Measurements from ENCODE around the gene PIWIL4.

Gene PIWIL4

DNA sequence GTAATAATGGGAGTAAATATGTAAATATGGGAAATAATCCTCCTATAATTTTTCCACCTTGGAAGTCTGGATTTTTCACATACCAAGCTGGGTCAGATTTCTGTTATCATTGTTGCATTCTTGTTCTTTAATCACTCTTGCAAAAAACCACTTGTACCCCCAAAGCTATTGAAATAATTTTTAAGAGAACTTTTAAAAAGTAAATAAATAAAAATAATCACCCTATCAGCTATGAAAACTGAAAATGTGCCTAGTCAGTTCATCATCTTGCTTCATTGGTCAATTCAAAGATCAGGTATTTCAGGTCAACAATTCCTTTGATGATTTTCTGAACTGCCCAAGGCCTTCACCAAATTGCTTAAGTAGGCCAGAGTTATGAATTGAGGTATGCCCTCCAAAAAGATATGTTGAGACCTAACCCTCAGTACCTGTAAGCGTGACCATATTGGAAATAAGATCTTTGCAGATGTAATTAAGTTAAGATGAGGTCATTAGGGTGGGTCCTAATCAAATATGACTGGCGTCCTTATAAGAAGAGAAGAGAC, 95.8 kb downstream of the PIWIL4 start:
- FAIRE-seq (no peak), DNase-seq (ENCODE audit: insufficient read length, low spot score) (no peak)
- TF ChIP-seq, protein P1, sequence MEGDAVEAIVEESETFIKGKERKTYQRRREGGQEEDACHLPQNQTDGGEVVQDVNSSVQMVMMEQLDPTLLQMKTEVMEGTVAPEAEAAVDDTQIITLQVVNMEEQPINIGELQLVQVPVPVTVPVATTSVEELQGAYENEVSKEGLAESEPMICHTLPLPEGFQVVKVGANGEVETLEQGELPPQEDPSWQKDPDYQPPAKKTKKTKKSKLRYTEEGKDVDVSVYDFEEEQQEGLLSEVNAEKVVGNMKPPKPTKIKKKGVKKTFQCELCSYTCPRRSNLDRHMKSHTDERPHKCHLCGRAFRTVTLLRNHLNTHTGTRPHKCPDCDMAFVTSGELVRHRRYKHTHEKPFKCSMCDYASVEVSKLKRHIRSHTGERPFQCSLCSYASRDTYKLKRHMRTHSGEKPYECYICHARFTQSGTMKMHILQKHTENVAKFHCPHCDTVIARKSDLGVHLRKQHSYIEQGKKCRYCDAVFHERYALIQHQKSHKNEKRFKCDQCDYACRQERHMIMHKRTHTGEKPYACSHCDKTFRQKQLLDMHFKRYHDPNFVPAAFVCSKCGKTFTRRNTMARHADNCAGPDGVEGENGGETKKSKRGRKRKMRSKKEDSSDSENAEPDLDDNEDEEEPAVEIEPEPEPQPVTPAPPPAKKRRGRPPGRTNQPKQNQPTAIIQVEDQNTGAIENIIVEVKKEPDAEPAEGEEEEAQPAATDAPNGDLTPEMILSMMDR (IDR thresholded peaks at IDR 0.05; ENCODE audit: insufficient read depth, missing control alignments) = no peak

DNA sequence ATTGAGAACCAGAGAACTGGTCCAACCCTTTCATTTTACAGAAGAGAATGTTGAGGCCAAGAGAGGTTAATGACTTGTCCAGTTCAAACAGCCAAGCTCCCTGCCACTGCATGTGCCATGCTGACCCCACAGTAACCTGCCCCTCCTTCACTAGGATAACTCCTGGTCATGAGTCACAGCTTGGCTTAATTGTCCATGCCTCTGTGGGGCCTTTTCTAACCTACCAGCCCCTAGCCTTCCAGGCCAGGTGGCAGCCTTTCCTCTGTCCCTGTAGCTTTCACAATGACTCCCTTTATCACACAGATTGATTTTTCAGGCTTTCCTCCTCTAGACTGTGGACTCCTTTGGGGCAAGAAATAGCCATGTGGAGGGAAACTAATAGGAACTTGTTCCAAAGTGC, 97.2 kb downstream of the PIWIL4 start:
- DNase-seq (ENCODE audit: insufficient read length, low spot score) (no peak), FAIRE-seq (no peak)
- TF ChIP-seq, protein P1 (IDR thresholded peaks at IDR 0.05; ENCODE audit: insufficient read depth, missing control alignments) = no peak

DNA sequence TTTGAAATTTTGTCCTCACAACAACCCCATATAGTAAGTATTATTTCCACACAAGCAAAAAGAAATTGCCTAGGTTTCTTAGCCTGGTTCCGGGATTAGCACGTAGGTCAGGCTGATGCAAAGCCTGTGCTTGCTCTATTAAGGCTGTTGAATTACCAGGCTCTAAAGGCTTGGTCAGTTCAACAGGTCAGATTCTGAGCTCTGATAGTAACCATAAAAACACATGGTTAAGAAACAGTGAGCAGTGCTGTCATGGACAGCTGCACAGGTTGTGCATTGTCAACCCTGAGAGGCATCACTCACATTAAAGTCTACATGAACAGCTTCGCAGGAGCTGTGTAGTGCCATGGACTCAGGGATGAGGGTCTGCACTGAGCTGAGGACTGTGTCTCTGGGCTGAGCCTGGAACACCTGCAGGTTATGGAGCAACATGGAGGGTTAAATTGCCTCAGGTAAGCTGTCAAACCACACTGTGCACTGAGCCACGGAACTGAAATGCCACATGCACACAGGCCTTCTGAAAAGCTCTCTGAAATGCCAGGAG, 98.0 kb downstream of the PIWIL4 start:
- DNase-seq (ENCODE audit: insufficient read length, low spot score) (no peak), FAIRE-seq (no peak)
- TF ChIP-seq, protein P1 (IDR thresholded peaks at IDR 0.05; ENCODE audit: insufficient read depth, missing control alignments) = no peak

DNA sequence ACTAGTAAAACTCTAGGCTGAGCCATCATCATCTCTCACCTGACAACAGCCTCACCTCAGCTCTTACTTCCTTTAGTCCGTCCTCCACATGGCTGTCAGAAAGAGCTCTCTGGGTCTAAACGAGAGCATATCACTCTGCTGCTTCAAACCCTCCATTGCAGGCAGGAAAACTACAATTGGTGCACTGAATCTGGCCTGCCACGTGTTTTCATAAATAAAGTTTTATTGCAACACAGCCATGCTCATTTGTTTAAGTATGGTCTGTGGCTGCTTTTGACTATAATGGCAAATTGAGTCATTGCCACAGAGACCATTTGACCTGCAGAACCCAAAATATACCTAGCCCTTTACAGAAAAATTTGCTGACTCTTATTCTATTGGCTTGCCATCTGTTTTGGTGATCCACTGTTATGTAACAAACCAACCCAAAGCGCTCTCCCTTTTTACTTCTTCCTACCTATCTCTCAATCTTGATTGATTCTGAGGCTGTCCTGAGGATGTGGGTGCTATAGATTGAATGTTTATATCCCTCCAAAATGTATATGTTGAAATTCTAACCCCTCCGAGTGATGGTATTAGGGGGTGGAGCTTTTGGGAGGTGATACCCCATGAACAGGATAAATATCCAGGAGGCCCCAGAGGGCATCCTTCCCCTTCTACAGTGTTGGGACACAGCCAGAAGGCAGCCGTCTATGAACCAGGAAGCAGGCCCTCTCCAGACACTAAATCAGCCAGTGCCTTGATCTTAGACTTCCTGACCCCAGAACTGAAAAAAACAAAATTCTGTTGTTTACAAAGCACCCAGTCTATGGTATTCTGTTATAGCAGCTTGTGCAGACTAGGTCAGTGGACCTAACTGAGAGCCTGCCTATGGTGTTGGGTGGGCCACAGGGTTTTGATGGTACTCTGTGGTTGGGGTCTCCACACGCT, 99.9 kb downstream of the PIWIL4 start:
- DNase-seq (ENCODE audit: insufficient read length, low spot score) (no peak), FAIRE-seq (no peak)
- TF ChIP-seq, protein P1 (IDR thresholded peaks at IDR 0.05; ENCODE audit: insufficient read depth, missing control alignments) = no peak

DNA sequence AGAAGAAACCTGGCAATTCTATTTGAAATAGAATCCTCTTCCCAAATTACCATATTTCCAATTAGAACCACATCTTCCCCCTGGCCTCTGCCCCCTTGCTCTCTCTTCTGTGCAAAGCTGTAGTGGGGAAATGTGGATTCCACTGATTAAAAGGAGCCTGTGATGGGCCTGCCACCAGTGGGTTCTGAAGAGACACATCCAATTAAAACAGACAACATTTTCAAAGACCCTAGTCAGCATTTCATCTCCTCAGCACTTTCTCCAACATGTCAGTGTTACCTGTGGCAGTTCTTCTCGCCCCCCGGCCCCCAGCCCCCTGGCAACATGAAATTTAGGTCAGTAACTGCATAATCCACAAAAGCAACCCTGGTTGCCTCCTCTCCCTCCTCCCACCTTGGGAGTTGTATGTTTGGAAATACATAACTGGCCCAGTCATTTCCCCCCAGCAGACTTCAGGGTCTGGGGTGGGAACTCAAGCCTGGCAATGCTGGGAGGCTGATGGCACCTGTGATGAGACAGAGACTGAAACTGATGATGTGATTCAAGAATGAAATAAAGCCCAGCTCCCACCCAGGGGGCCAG, 101.1 kb downstream of the PIWIL4 start:
- DNase-seq (ENCODE audit: insufficient read length, low spot score) (no peak), FAIRE-seq (no peak)
- TF ChIP-seq, protein P1 (IDR thresholded peaks at IDR 0.05; ENCODE audit: insufficient read depth, missing control alignments) = no peak

DNA sequence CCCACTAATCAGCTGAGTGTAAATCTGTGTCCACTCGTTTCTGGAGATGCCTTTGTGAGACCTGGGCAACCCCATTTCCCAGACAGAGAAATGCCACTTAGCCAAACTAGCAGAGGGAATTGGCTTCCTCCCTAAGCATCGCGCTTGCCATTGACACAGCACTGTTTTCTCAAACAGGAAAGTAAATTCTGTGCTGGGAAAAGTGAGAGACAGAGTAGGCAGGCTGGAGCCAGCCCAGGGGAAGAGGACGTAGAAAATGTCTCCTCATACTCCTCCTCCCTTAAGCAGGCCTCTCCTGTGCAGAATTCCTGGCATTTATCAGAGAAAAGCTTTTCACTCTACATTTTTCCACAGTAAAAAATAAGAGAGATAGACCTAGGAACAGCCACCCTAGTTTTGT, 101.9 kb downstream of the PIWIL4 start:
- DNase-seq (ENCODE audit: insufficient read length, low spot score) = no peak
- TF ChIP-seq, protein P1 (IDR thresholded peaks at IDR 0.05; ENCODE audit: insufficient read depth, missing control alignments) = no peak
- no peak for FAIRE-seq

Data from D721Med (cell line).